HepG2 (cell line): ENCODE results near the gene EEPD1.

Source experiments
- JUN ChIP-seq: sonication (generic); formaldehyde crosslinking; IDR thresholded peaks from 2 replicates; pipeline ENCODE4 v1.4.0; 2020; ENCODE audit warnings: mild to moderate bottlenecking, missing genetic modification reagents
- TMF1 ChIP-seq: sonication (generic); formaldehyde crosslinking; IDR thresholded peaks from 2 replicates; pipeline ENCODE4 v1.8.1; 2022; ENCODE audit warnings: low read depth, missing genetic modification reagents

DNA sequence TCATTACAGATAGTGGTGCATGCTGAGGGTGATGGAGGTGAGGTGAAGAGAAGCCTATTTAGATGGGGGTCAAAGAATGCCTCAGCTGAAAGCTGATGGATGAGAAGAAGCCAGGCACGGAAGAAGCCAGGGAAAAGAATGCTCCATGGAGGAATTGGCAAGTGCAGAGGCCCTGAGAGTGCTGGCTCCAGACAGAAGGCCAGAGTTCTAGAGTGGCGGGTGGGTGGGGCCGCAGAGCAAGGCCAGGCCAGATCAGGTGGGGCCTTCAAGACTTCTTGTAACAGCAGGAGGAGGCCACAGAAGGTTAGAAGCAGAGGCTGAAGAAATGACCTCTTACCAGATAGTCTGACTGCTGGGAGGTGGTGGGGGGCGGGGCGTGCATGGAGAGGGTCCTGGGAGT, 7.3 kb downstream of the EEPD1 start:
- no peak for TF ChIP-seq JUN (CRISPR knock-in tag)
- TF ChIP-seq TMF1 (CRISPR knock-in tag) = no peak
